GM19023 (cell line): Measurements from ENCODE around the gene ELOVL6.
"Not testable (repeated sequence)": the region's sequence is repeated elsewhere in the genome, so short reads cannot be mapped to it uniquely, and the experiment has no call there.

Experiments used
- ATAC-seq: cut with Tn5 transposase; IDR thresholded peaks from one replicate; pipeline ENCODE4 v1.9.1; 2021; ENCODE audit warnings: mild to moderate bottlenecking, moderate library complexity; ENCODE audit not compliant: unreplicated experiment

Gene ELOVL6

GRCh38 chr4:110078148-110078547, 120.3 kb downstream of the ELOVL6 start:
- not testable (repeated sequence) for ATAC-seq

GRCh38 chr4:110076828-110077227, 121.6 kb downstream of the ELOVL6 start:
- ATAC-seq = not testable (repeated sequence)

- no peak for ATAC-seq
Measured at GRCh38 chr4:110075891-110076290, 122.5 kb downstream of the ELOVL6 start.

- no peak for ATAC-seq
Measured at GRCh38 chr4:110075083-110075738, 123.2 kb downstream of the ELOVL6 start.

GRCh38 chr4:110074570-110074969, 123.8 kb downstream of the ELOVL6 start:
- no peak for ATAC-seq

- no peak for ATAC-seq
Measured at GRCh38 chr4:110073053-110073845, 125.2 kb downstream of the ELOVL6 start.

GRCh38 chr4:110071466-110071865, 126.9 kb downstream of the ELOVL6 start:
- no peak for ATAC-seq

- no peak for ATAC-seq
Measured at GRCh38 chr4:110068248-110068647, 130.2 kb downstream of the ELOVL6 start.

- no peak for ATAC-seq
Measured at GRCh38 chr4:110064934-110065333, 133.5 kb downstream of the ELOVL6 start.

- ATAC-seq = no peak
Measured at GRCh38 chr4:110064295-110064694, 134.1 kb downstream of the ELOVL6 start.

GRCh38 chr4:110062166-110062565, 136.2 kb downstream of the ELOVL6 start:
- no peak for ATAC-seq

GRCh38 chr4:110061076-110061475, 137.3 kb downstream of the ELOVL6 start:
- no peak for ATAC-seq

- peak; percentile 58 for ATAC-seq
Measured at GRCh38 chr4:110059556-110060191, 138.7 kb downstream of the ELOVL6 start.

- ATAC-seq = no peak
Measured at GRCh38 chr4:110058677-110059076, 139.7 kb downstream of the ELOVL6 start.

GRCh38 chr4:110055158-110055768, 143.2 kb downstream of the ELOVL6 start:
- peak; percentile 81 for ATAC-seq

GRCh38 chr4:110049951-110050925, 148.2 kb downstream of the ELOVL6 start:
- ATAC-seq = no peak

- ATAC-seq = no peak
Measured at GRCh38 chr4:110046588-110047049, 151.8 kb downstream of the ELOVL6 start.

- ATAC-seq = no peak
Measured at GRCh38 chr4:110042545-110043517, 155.6 kb downstream of the ELOVL6 start.

- ATAC-seq = no peak
Measured at GRCh38 chr4:110041735-110042134, 156.7 kb downstream of the ELOVL6 start.
